Stimulated activated CD8-positive, alpha-beta memory T cell treated with anti-CD3 and anti-CD28 coated beads, Interleukin-15, amount 100 ng/mL, for 1 hour (primary cell): Measurements from ENCODE around the gene HBQ1.
"Not testable (repeated sequence)": the region's sequence is repeated elsewhere in the genome, so short reads cannot be mapped to it uniquely, and the experiment has no call there.

ENCODE experiments used
- DNase-seq: peaks from one replicate; pipeline ENCODE4 v3.0.0-alpha.2; 2020; ENCODE audit warnings: low read depth

The HBQ1 gene

GRCh38 chr16:211631-212180 lies 31.4 kb downstream of the HBQ1 start:
- DNase-seq, result not testable (repeated sequence)

GRCh38 chr16:212999-213398 lies 32.7 kb downstream of the HBQ1 start:
- no peak for DNase-seq

GRCh38 chr16:220021-220420 lies 39.8 kb downstream of the HBQ1 start:
- DNase-seq, result no peak

- no peak for DNase-seq
Measured at GRCh38 chr16:228151-228851, 48.0 kb downstream of the HBQ1 start.

- peak; percentile 64 for DNase-seq
Measured at GRCh38 chr16:228852-229730, 48.8 kb downstream of the HBQ1 start, which contains the start of gene LUC7L. LUC7L (minus strand) TSS chr16:229449; CDS start chr16:229339, 110 bp downstream.

- no peak for DNase-seq
Measured at GRCh38 chr16:229731-230281, 49.5 kb downstream of the HBQ1 start.

GRCh38 chr16:230351-230750 lies 50.1 kb downstream of the HBQ1 start:
- DNase-seq, result not testable (repeated sequence)
